T-cell (primary cell): ENCODE results near the gene BPGM. TPM values are rescaled to one million over a fixed set of nuclear protein-coding genes. Genes with fewer than 3 reads are reported as not detected.

Experiments used
- ATAC-seq, 4 experiments: fragments of 200-7000 bp in 3 of 4; fragments of 150-1000 bp in 1 of 4; cut with Tn5 transposase; replicated peaks in 1 of 4; 1 replicate in 3 of 4; 2 replicates in 1 of 4; pipeline ENCODE4 v1.10.0; 2021; ENCODE audit warnings: moderate library complexity in 3 of 4, mild to moderate bottlenecking in 2 of 4, moderate number of reproducible peaks in 1 of 4
- CTCF ChIA-PET, 2 donors: fragments of 300-600 bp; sonication (Branson Sonifier 250); formaldehyde crosslinking; loops; one replicate each; lab custom pipeline; 2022; ENCODE audit warnings: antibody characterized with exemption in 2 of 2; lab: Charles Lee
- POLR2A ChIA-PET, 2 donors: fragments of 300-600 bp; sonication (Branson Sonifier 250); formaldehyde crosslinking; loops; one replicate each; lab custom pipeline; 2022; ENCODE audit warnings: antibody characterized with exemption in 2 of 2; lab: Charles Lee
- DNase-seq, 35 experiments: peaks; one replicate each; pipeline versions ENCODE4 v3.0.0 to v3.0.0-alpha.2; 2013 to 2023
- H3K27ac ChIP-seq: one replicate; pipeline ENCODE4 v1.5.1; 2013; ENCODE audit warnings: low read length
- H3K27me3 ChIP-seq, 2 experiments: replicated peaks in 1 of 2; 1 replicate in 1 of 2; 2 replicates in 1 of 2; pipeline versions ENCODE4 v1.6.1 to v1.7.0; 2013; ENCODE audit warnings: low read length in 1 of 2, mixed read lengths in 1 of 2; ENCODE audit not compliant: control insufficient read depth in 2 of 2, insufficient read depth in 2 of 2; ENCODE audit errors: extremely low read depth in 1 of 2
- H3K36me3 ChIP-seq, 2 donors: 1 replicate in 1 of 2; 2 replicates in 1 of 2; pipeline versions ENCODE4 v1.6.1 to v1.7.0; 2013; ENCODE audit warnings: low read length in 1 of 2; ENCODE audit not compliant: control insufficient read depth in 2 of 2, insufficient read depth in 1 of 2; ENCODE audit errors: extremely low read depth in 1 of 2
- H3K4me1 ChIP-seq, 2 experiments: 1 replicate in 1 of 2; 2 replicates in 1 of 2; pipeline versions ENCODE4 v1.6.1 to v1.7.0; 2013; ENCODE audit warnings: low read length in 2 of 2, mixed read lengths in 1 of 2; ENCODE audit not compliant: insufficient read depth in 2 of 2, control insufficient read depth in 1 of 2; ENCODE audit errors: extremely low read depth in 1 of 2
- H3K4me3 ChIP-seq, 2 donors: 1 replicate in 1 of 2; 2 replicates in 1 of 2; pipeline versions ENCODE4 v1.5.1 to v1.7.0; 2013; ENCODE audit warnings: mild to moderate bottlenecking in 2 of 2, low read length in 1 of 2, moderate library complexity in 1 of 2; ENCODE audit not compliant: control insufficient read depth in 1 of 2; ENCODE audit errors: extremely low read depth in 1 of 2
- H3K9me3 ChIP-seq: 2 replicates; pipeline ENCODE4 v1.7.0; 2013
- H3K27ac Mint-ChIP-seq, 2 donors: one replicate each; pipeline ENCODE4 v1.8.0; 2020 to 2021; ENCODE audit warnings: mild to moderate bottlenecking in 2 of 2, mixed read lengths in 2 of 2
- H3K27me3 Mint-ChIP-seq, 2 donors: one replicate each; pipeline ENCODE4 v1.8.0; 2021 to 2022; ENCODE audit warnings: mixed read lengths in 2 of 2
- H3K36me3 Mint-ChIP-seq: one replicate; pipeline ENCODE4 v1.8.0; 2021; ENCODE audit warnings: mixed read lengths
- H3K4me1 Mint-ChIP-seq, 3 donors: one replicate each; pipeline ENCODE4 v1.8.0; 2020 to 2022; ENCODE audit warnings: mixed read lengths in 3 of 3, mild to moderate bottlenecking in 1 of 3
- H3K4me3 Mint-ChIP-seq, 3 donors: one replicate each; pipeline ENCODE4 v1.8.0; 2020 to 2022; ENCODE audit warnings: mild to moderate bottlenecking in 3 of 3, mixed read lengths in 3 of 3, moderate library complexity in 3 of 3
- H3K9me3 Mint-ChIP-seq, 3 donors: one replicate each; pipeline ENCODE4 v1.8.0; 2020 to 2022; ENCODE audit warnings: mixed read lengths in 3 of 3
- WGBS: methylation state at CpG from one replicate; pipeline ENCODE4 v1.1.5; 2013; ENCODE audit warnings: missing lambda C conversion rate; ENCODE audit not compliant: insufficient coverage; 5-methylcytosine and 5-hydroxymethylcytosine counted together
- total RNA-seq, 35 experiments: library from RNA in 6 of 35; stranded (reverse) in 6 of 35; fragments of 120-200 nt in 1 of 35; gene quantifications; one replicate each; pipeline versions ENCODE4 v1.2.1 to v1.2.4 and lab custom pipeline; 2013 to 2026

Gene BPGM
- total RNA-seq, 5 donors from 2014 or later (not counting 1 experiment from before 2014, with no cell fraction given) = 16.4 to 20.3 (median 18.3) TPM

DNA sequence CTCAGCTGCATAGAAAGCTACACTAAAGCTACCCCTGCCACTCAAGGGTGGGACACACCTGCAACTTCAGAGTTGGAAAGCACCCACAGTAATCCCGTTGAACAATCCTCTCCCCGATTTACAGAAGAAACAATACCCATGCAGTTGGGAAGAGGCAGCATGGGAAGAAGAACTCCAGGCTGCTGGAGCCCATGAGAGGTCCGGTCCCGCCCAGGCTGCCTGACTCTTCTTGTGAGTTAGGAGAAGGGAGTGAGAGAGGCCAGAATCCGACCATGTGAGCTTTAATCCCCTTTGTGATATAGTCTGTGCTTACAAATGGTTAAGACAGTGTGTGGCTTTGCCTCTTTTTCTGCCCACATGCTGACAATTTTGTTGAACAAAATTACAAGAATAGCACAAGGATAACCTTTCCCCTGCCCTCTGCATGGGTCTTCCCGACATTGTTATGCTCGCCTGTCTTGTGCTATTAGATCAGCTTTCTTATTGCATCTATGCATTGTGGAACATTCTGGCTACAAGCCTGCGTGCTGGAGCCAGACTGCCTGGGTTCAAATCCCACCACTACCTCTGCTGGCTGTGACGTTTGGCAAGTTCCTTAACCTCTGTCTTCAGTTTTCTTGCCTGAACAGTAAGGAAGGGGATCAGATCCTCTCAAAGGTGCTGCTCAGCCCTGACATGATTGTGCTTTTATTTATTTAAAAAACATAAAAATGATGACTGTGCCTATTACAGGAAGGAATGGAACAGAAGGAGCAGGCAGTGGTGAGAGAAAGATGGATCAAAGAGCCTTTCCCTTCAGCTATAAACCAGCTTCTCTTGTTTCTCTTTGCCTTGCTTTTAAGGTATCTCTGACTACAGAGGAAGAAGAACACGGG, 56.0 kb downstream of the BPGM start:
- ATAC-seq = no peak
- ChIA-PET POLR2A (no interaction called here), CTCF (interaction anchor here (1.1 to 5.0 kb wide), 3 partner anchors 44 to 69 kb away, joined by 3 to 43 read pairs (median 4); no protein-coding TSS in a partner anchor)
- no peaks in the 10 kb centered on the region for H3K27me3 ChIP-seq
- H3K27ac Mint-ChIP-seq = no peak overlapping the region
- H3K36me3 ChIP-seq = no peaks in the 10 kb centered on the region
- peaks cover 0 to 2% of the 10 kb centered on the region in 2 donors for H3K27me3 Mint-ChIP-seq
- H3K4me1 ChIP-seq = no peaks in the 10 kb centered on the region
- no peak overlapping the region for H3K27ac ChIP-seq
- no peak overlapping the region for H3K4me3 Mint-ChIP-seq
- no peaks in the 10 kb centered on the region for H3K9me3 Mint-ChIP-seq
- H3K9me3 ChIP-seq = no peaks in the 10 kb centered on the region
- H3K36me3 Mint-ChIP-seq = no peaks in the 10 kb centered on the region
- H3K4me3 ChIP-seq = no peak overlapping the region
- 79% methylated on average over 7 of the region's 10 CpGs for WGBS
- DNase-seq = no peak
- H3K4me1 Mint-ChIP-seq = no peaks in the 10 kb centered on the region

GRCh38 chr7:134703241-134703594, 56.6 kb downstream of the BPGM start:
- H3K9me3 ChIP-seq = no peaks in the 10 kb centered on the region
- Mint-ChIP-seq H3K27ac (no peak overlapping the region), H3K4me1 (no peaks in the 10 kb centered on the region), H3K27me3 (peaks cover 0 to 2% of the 10 kb centered on the region in 2 donors), H3K9me3 (no peaks in the 10 kb centered on the region), H3K4me3 (no peak overlapping the region), H3K36me3 (no peaks in the 10 kb centered on the region)
- no peak overlapping the region for H3K4me3 ChIP-seq
- ATAC-seq (no peak), DNase-seq (no peak)
- H3K27me3 ChIP-seq = no peaks in the 10 kb centered on the region
- WGBS = 95% methylated on average over 2 of the region's 2 CpGs
- POLR2A ChIA-PET = interaction anchor here in 1 of 2 donors (0.6 kb wide), 1 partner anchor 55 kb away, joined by 5 read pairs; no protein-coding TSS in a partner anchor
- CTCF ChIA-PET = interaction anchor here (1.1 to 5.0 kb wide), 2 partner anchors 45 to 70 kb away, joined by 3 to 43 read pairs; no protein-coding TSS in a partner anchor
- no peaks in the 10 kb centered on the region for H3K4me1 ChIP-seq
- no peak overlapping the region for H3K27ac ChIP-seq
- H3K36me3 ChIP-seq = no peaks in the 10 kb centered on the region

DNA sequence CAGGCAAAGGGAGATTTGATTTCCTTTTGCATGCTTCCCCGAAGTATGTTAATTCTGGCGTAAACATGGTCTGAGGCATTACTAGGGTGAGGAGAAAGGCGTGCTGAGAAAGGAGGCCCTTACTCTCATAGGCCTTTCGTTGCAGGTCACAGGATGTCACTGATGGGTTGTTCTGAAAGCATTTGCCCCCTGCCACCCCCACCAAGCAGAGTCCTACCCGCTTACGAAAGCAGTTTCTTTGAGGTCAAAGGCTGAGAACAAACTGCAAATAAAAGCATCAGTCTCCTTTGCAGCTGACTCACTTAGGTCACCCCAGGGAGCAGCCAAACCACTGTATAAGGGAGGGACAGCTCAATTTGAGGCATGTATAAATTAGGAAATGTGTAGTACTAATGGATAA, 57.1 kb downstream of the BPGM start:
- Histone ChIP-seq H3K4me3 (no peak overlapping the region), H3K27me3 (no peaks in the 10 kb centered on the region), H3K36me3 (no peaks in the 10 kb centered on the region), H3K9me3 (no peaks in the 10 kb centered on the region), H3K4me1 (no peaks in the 10 kb centered on the region), H3K27ac (no peak overlapping the region)
- no peak overlapping the region for H3K27ac Mint-ChIP-seq
- 87% methylated on average over 2 of the region's 6 CpGs for WGBS
- H3K27me3 Mint-ChIP-seq = peaks cover 0 to 2% of the 10 kb centered on the region in 2 donors
- H3K36me3 Mint-ChIP-seq = no peaks in the 10 kb centered on the region
- no peaks in the 10 kb centered on the region for H3K4me1 Mint-ChIP-seq
- POLR2A ChIA-PET = interaction anchor here in 1 of 2 donors (0.6 kb wide), 1 partner anchor 56 kb away, joined by 5 read pairs; no protein-coding TSS in a partner anchor
- CTCF ChIA-PET = interaction anchor here (1.1 to 5.0 kb wide), 2 partner anchors 45 to 70 kb away, joined by 3 to 43 read pairs; no protein-coding TSS in a partner anchor
- ATAC-seq = no peak
- DNase-seq = no peak
- H3K4me3 Mint-ChIP-seq = no peak overlapping the region
- H3K9me3 Mint-ChIP-seq = no peaks in the 10 kb centered on the region

DNA sequence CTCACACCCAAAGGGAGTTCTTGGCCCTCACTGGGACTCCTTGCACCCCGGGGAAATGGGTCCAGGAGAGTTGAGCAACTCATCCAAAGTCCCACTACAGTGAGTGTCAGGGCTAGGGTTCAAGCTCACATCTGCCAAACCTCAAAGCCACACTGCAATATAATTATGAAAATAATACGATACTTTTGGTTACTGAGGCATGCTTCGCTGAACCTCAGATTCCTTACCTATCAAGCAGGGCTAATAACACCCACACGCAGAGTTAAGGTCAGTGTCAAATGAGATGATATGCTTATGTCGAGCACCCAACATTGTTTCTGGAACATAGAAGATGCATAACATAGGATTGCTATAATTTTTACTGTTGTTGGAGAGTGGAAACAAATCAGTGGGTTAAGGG, 58.2 kb downstream of the BPGM start:
- ATAC-seq (no peak), DNase-seq (no peak)
- Mint-ChIP-seq H3K9me3 (no peaks in the 10 kb centered on the region), H3K27me3 (peaks cover 0 to 2% of the 10 kb centered on the region in 2 donors), H3K27ac (no peak overlapping the region), H3K4me3 (no peak overlapping the region), H3K36me3 (no peaks in the 10 kb centered on the region), H3K4me1 (no peaks in the 10 kb centered on the region)
- no peak overlapping the region for H3K4me3 ChIP-seq
- H3K27ac ChIP-seq = no peak overlapping the region
- no peaks in the 10 kb centered on the region for H3K9me3 ChIP-seq
- H3K27me3 ChIP-seq = no peaks in the 10 kb centered on the region
- POLR2A ChIA-PET = no interaction called here
- no peaks in the 10 kb centered on the region for H3K4me1 ChIP-seq
- H3K36me3 ChIP-seq = no peaks in the 10 kb centered on the region
- WGBS = no CpG with 5 or more reads among the region's 5 CpGs
- CTCF ChIA-PET = no interaction called here

DNA sequence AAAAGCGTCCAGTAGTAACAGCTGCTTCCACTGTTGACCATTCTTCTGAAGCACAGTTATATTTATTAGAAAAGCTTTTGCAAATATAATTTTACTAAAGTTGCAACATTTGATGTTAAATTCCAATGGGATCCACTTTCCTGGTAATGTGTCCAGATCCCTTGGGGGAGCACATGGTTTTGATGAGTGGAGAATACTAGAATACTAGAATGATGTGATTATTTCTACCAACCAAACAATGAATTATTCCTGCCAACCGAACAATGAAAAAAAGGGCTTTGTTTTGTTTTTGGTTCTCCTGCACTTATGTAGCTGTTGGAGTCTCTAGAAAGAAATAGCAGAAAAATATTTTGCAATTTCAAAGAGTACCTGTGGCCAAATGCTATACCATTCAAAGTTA, 59.1 kb downstream of the BPGM start:
- Mint-ChIP-seq H3K27me3 (peaks cover 0 to 2% of the 10 kb centered on the region in 2 donors), H3K27ac (no peak overlapping the region), H3K4me1 (peaks cover 5 to 6% (median 6%) of the 10 kb centered on the region in 3 donors), H3K4me3 (no peak overlapping the region), H3K9me3 (no peaks in the 10 kb centered on the region), H3K36me3 (no peaks in the 10 kb centered on the region)
- no peaks in the 10 kb centered on the region for H3K27me3 ChIP-seq
- ChIA-PET CTCF (no interaction called here), POLR2A (no interaction called here)
- no CpG with 5 or more reads among the region's 2 CpGs for WGBS
- H3K9me3 ChIP-seq = no peaks in the 10 kb centered on the region
- DNase-seq (no peak), ATAC-seq (no peak)
- no peak overlapping the region for H3K4me3 ChIP-seq
- no peak overlapping the region for H3K27ac ChIP-seq
- peaks cover 5 to 6% of the 10 kb centered on the region in 2 experiments for H3K4me1 ChIP-seq
- no peaks in the 10 kb centered on the region for H3K36me3 ChIP-seq

DNA sequence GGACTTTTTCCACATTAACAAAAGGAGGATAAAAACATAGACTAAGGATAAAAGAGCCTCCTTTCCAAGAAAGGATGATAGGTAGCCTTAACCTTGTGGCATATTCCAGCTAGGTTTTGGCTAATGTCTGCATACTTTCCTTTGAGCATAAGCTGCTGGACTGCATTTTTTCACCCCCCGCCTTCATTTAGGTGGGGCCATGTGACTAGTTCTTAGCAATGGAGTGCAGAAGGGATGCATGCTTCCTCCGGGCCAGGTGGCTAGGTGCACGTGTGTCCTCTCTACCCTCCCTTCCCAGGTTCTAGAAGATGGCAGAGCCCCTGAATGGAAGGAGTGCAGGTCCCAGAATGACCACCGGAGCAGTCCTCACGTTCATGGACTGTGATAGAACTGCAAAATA, 59.8 kb downstream of the BPGM start:
- POLR2A ChIA-PET = no interaction called here
- no peak overlapping the region for H3K27ac ChIP-seq
- no CpG with 5 or more reads among the region's 5 CpGs for WGBS

More for the DNA sequence above, 59.8 kb downstream of the BPGM start:
- Histone ChIP-seq H3K27me3 (no peaks in the 10 kb centered on the region), H3K36me3 (no peaks in the 10 kb centered on the region), H3K4me1 (peaks cover 9 to 13% of the 10 kb centered on the region in 2 experiments), H3K4me3 (no peak overlapping the region), H3K9me3 (no peaks in the 10 kb centered on the region)
- CTCF ChIA-PET = no interaction called here
- Mint-ChIP-seq H3K4me1 (peaks cover 13 to 14% (median 14%) of the 10 kb centered on the region in 3 donors), H3K27ac (no peak overlapping the region), H3K27me3 (peaks cover 0 to 2% of the 10 kb centered on the region in 2 donors), H3K36me3 (no peaks in the 10 kb centered on the region), H3K9me3 (no peaks in the 10 kb centered on the region), H3K4me3 (no peak overlapping the region)
- DNase-seq (no peak), ATAC-seq (no peak)
